Measurements from ENCODE around the gene ESYT1.

Gene ESYT1

GRCh38 chr12:56087220-56087619 lies 40.8 kb upstream of the ESYT1 start:
- H3K4me3 ChIP-seq, result no peak overlapping the region
- DNase-seq (ENCODE audit: low spot score), result no peak
- no peak overlapping the region for H3K27ac ChIP-seq
- TF ChIP-seq, protein P1, sequence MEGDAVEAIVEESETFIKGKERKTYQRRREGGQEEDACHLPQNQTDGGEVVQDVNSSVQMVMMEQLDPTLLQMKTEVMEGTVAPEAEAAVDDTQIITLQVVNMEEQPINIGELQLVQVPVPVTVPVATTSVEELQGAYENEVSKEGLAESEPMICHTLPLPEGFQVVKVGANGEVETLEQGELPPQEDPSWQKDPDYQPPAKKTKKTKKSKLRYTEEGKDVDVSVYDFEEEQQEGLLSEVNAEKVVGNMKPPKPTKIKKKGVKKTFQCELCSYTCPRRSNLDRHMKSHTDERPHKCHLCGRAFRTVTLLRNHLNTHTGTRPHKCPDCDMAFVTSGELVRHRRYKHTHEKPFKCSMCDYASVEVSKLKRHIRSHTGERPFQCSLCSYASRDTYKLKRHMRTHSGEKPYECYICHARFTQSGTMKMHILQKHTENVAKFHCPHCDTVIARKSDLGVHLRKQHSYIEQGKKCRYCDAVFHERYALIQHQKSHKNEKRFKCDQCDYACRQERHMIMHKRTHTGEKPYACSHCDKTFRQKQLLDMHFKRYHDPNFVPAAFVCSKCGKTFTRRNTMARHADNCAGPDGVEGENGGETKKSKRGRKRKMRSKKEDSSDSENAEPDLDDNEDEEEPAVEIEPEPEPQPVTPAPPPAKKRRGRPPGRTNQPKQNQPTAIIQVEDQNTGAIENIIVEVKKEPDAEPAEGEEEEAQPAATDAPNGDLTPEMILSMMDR (IDR thresholded peaks at IDR 0.05), result no peak

DNA sequence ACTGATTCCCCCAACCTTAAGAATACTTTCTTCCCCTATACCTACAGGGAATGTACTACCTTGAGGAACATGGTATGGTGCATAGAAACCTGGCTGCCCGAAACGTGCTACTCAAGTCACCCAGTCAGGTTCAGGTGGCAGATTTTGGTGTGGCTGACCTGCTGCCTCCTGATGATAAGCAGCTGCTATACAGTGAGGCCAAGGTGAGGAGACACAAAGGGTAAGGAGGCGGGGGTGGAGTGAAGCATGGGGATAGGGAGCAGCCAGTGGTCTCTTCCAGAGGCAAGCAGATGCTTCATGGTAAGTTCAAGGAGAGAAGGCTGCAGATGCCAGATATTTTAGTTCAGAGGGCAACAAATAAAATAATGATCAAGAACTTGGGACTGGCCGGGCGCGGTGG lies 30.3 kb upstream of the ESYT1 start:
- H3K4me3 ChIP-seq, result no peak overlapping the region
- DNase-seq (ENCODE audit: low spot score), result no peak
- no peak overlapping the region for H3K27ac ChIP-seq
- TF ChIP-seq, protein P1 (IDR thresholded peaks at IDR 0.05), result no peak

- H3K4me3 ChIP-seq, result no peak overlapping the region
- H3K27ac ChIP-seq, result no peak overlapping the region
- TF ChIP-seq, protein P1 (IDR thresholded peaks at IDR 0.05), result no peak
- DNase-seq (ENCODE audit: low spot score), result no peak
These were observed 29.5 kb upstream of the ESYT1 start for GRCh38 chr12:56098592-56098991.

- Histone ChIP-seq H3K27ac (no peak overlapping the region), H3K4me3 (no peak overlapping the region)
- no peak for DNase-seq (ENCODE audit: low spot score)
- TF ChIP-seq, protein P1 (IDR thresholded peaks at IDR 0.05), result no peak
These were observed 28.3 kb upstream of the ESYT1 start for GRCh38 chr12:56099787-56100186.

DNA sequence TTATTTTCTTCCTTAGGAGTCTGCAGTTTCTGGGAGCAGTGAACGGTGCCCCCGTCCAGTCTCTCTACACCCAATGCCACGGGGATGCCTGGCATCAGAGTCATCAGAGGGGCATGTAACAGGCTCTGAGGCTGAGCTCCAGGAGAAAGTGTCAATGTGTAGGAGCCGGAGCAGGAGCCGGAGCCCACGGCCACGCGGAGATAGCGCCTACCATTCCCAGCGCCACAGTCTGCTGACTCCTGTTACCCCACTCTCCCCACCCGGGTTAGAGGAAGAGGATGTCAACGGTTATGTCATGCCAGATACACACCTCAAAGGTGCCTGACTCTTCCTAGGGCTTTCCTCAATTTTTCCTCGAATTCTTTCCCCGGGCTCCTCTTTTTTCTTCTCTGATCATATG lies 27.0 kb upstream of the ESYT1 start:
- H3K27ac ChIP-seq, result no peak overlapping the region
- TF ChIP-seq, protein P1 (IDR thresholded peaks at IDR 0.05), result no peak
- no peak for DNase-seq (ENCODE audit: low spot score)
- no peak overlapping the region for H3K4me3 ChIP-seq

GRCh38 chr12:56102683-56103065 lies 25.4 kb upstream of the ESYT1 start:
- no peak overlapping the region for H3K27ac ChIP-seq
- DNase-seq (ENCODE audit: low spot score), result no peak
- TF ChIP-seq, protein P1 (IDR thresholded peaks at IDR 0.05), result no peak
- no peak overlapping the region for H3K4me3 ChIP-seq

GRCh38 chr12:56103066-56103711 lies 24.9 kb upstream of the ESYT1 start:
- peak overlapping the region in 1 of 2 donors; percentile 73 for H3K27ac ChIP-seq
- H3K4me3 ChIP-seq, result peak overlapping the region; percentile 91
- TF ChIP-seq, protein P1 (IDR thresholded peaks at IDR 0.05), result no peak
- no peak for DNase-seq (ENCODE audit: low spot score)
